ENCODE measurements around the gene FOSL1. TPM values are rescaled to one million over a fixed set of nuclear protein-coding genes. Genes with fewer than 3 reads are reported as not detected.

Gene FOSL1
- total and polyA plus RNA-seq, 2 donors (not counting 3 experiments of a cell fraction or from before 2014, with no cell fraction given), result 18.1 to 53.8 TPM

DNA sequence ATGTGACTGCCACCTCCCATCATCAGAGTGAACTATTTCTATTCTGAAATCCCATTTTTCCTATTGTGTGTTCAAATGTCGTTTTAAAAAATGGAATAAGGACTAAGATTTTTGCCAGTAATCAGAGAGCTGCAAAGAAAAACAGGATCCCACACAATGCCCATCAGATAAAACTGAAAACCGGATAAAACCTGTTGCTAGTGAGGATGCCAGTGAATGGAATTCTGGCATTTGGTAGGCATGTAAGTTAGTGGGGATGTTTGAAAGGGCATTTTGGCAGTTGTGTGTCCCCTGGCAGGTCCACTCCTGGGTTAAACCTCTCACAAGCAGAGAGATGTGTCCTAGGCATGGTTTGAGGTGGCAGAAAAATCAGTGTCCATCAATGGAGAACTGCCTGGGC lies 25.2 kb upstream of the FOSL1 start:
- ChIA-PET POLR2A (no interaction called here), CTCF (interaction anchor here (1.0 kb wide), 1 partner anchor 41 kb away, joined by 3 read pairs; no protein-coding TSS in a partner anchor)
- Histone ChIP-seq H3K27me3 (ENCODE audit: control insufficient read depth in 2 of 2, insufficient read depth in 2 of 2, low read length in 2 of 2) (no peaks in the 10 kb centered on the region), H3K27ac (ENCODE audit: insufficient read depth, low read depth, low read length) (no peak overlapping the region), H3K9me3 (replicated peaks; ENCODE audit: control insufficient read depth, insufficient read depth, low read length) (no peaks in the 10 kb centered on the region), H3K9ac (replicated peaks; ENCODE audit: extremely low read depth, insufficient read depth, low read length) (no peak overlapping the region), H3K4me2 (ENCODE audit: insufficient read depth, low read length) (no peak overlapping the region), H3K79me2 (ENCODE audit: control insufficient read depth, insufficient read depth, low read length) (peaks cover 5% of the 10 kb centered on the region), H3K9me1 (replicated peaks; ENCODE audit: control insufficient read depth, extremely low read depth, insufficient read depth, low read length) (no peaks in the 10 kb centered on the region), H4K20me1 (replicated peaks; ENCODE audit: control insufficient read depth, extremely low read depth, insufficient read depth, low read length) (no peaks in the 10 kb centered on the region), H3K36me3 (ENCODE audit: control insufficient read depth in 2 of 2, extremely low read depth in 1 of 2, insufficient read depth in 2 of 2, low read length in 2 of 2) (peaks cover 6 to 11% of the 10 kb centered on the region in 2 experiments), H3K4me3 (replicated peaks in 1 of 3; ENCODE audit: insufficient read depth in 1 of 3, low read depth in 1 of 3, low read length in 3 of 3) (no peak overlapping the region), H3K4me1 (ENCODE audit: control insufficient read depth, extremely low read depth, insufficient read depth, low read length) (peaks cover 5% of the 10 kb centered on the region), H2AFZ (ENCODE audit: low read depth, low read length) (no peak overlapping the region)
- intact Hi-C loops (cut with micrococcal nuclease) (no loop called here), dilution Hi-C loops (cut with MboI; ENCODE audit: extremely low pct_ligation_motif_present, low sequenced_read_pairs) (no loop called here)
- BruUV-seq (replicated peaks), result no TSS peak
- no peak for TF ChIP-seq JUN (IDR thresholded peaks at IDR 0.05; ENCODE audit: borderline replicate concordance, insufficient read depth, insufficient read length, low read depth)
- TF ChIP-seq FOS (IDR thresholded peaks at IDR 0.05; ENCODE audit: borderline replicate concordance, insufficient read depth, low read length), result no peak
- TF ChIP-seq, protein P1, sequence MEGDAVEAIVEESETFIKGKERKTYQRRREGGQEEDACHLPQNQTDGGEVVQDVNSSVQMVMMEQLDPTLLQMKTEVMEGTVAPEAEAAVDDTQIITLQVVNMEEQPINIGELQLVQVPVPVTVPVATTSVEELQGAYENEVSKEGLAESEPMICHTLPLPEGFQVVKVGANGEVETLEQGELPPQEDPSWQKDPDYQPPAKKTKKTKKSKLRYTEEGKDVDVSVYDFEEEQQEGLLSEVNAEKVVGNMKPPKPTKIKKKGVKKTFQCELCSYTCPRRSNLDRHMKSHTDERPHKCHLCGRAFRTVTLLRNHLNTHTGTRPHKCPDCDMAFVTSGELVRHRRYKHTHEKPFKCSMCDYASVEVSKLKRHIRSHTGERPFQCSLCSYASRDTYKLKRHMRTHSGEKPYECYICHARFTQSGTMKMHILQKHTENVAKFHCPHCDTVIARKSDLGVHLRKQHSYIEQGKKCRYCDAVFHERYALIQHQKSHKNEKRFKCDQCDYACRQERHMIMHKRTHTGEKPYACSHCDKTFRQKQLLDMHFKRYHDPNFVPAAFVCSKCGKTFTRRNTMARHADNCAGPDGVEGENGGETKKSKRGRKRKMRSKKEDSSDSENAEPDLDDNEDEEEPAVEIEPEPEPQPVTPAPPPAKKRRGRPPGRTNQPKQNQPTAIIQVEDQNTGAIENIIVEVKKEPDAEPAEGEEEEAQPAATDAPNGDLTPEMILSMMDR (IDR thresholded peaks at IDR 0.05; ENCODE audit: extremely low read depth in 1 of 2, insufficient read depth in 1 of 2, low read depth in 1 of 2, low read length in 2 of 2), result no peak
- no peak for TF ChIP-seq GATA2 (IDR thresholded peaks at IDR 0.05; ENCODE audit: insufficient read depth, insufficient read length, low read depth, low read length)
- no peak for TF ChIP-seq POLR2AphosphoS5 (IDR thresholded peaks at IDR 0.05; ENCODE audit: insufficient read depth, low read depth, low read length)
- no peak for TF ChIP-seq EZH2 (IDR thresholded peaks at IDR 0.05; ENCODE audit: borderline replicate concordance, low read depth, low read length, severe bottlenecking)
- no peak for TF ChIP-seq MYC (IDR thresholded peaks at IDR 0.05; ENCODE audit: low read depth, low read length)
- no peak for TF ChIP-seq POLR2A (IDR thresholded peaks at IDR 0.05; ENCODE audit: low read depth, low read length)
- TF ChIP-seq, protein P2, sequence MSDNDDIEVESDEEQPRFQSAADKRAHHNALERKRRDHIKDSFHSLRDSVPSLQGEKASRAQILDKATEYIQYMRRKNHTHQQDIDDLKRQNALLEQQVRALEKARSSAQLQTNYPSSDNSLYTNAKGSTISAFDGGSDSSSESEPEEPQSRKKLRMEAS (IDR thresholded peaks at IDR 0.05; ENCODE audit: insufficient read depth, insufficient read length), result no peak
- no peak for FAIRE-seq
- no peak for DNase-seq (ENCODE audit: low read depth, low spot score)

Measured in endothelial cell of umbilical vein (primary cell).